ENCODE results near the gene EPB41L3.

GRCh38 chr18:5447442-5447841 is 96.4 kb downstream of the EPB41L3 start:
- TF ChIP-seq SRF (IDR thresholded peaks at IDR 0.05; ENCODE audit: low read depth) (no peak), CTCF (IDR thresholded peaks at IDR 0.05 in 2 of 3, conservative IDR thresholded peaks at IDR 0.05 in 1 of 3; ENCODE audit: borderline replicate concordance in 1 of 3, insufficient read depth in 1 of 3, low read depth in 2 of 3, low read length in 2 of 3) (no peak), ZFX (IDR thresholded peaks at IDR 0.05) (no peak), ATF3 (IDR thresholded peaks at IDR 0.05) (no peak), POLR2A (IDR thresholded peaks at IDR 0.05; ENCODE audit: borderline replicate concordance, extremely low read depth, insufficient read depth, insufficient read length) (no peak), CBX3 (IDR thresholded peaks at IDR 0.05; ENCODE audit: low read depth) (no peak), YY1 (IDR thresholded peaks at IDR 0.05; ENCODE audit: extremely low read depth, insufficient replicate concordance, low read depth, low read length) (no peak), EZH2 (IDR thresholded peaks at IDR 0.05) (no peak), JUND (IDR thresholded peaks at IDR 0.05) (no peak)

Measured in HCT116 (cell line).